Heart right ventricle (tissue), 16 donors: ENCODE data around the gene OR2F2. TPM values are rescaled to one million over a fixed set of nuclear protein-coding genes. Genes with fewer than 3 reads are reported as not detected.

ENCODE experiments used
- ATAC-seq, 8 donors: fragments of 200-7000 bp; cut with Tn5 transposase; one replicate each; pipeline ENCODE4 v1.9.1; 2020; ENCODE audit warnings: mild to moderate bottlenecking in 8 of 8, moderate library complexity in 8 of 8, moderate number of reproducible peaks in 1 of 8
- DNase-seq, 2 donors: peaks; one replicate each; pipeline ENCODE4 v3.0.0-alpha.2; 2020
- H3K27ac ChIP-seq, 10 donors: fragments of 200-600 bp; sonication (generic) in 2 of 10; one replicate each; pipeline versions ENCODE4 v1.5.0 to v1.8.0; 2020 to 2022; ENCODE audit warnings: mild to moderate bottlenecking in 3 of 10
- H3K27me3 ChIP-seq, 7 donors: fragments of 200-600 bp; one replicate each; pipeline ENCODE4 v1.8.0; 2021 to 2022; ENCODE audit warnings: mild to moderate bottlenecking in 2 of 7
- H3K36me3 ChIP-seq, 9 donors: fragments of 200-600 bp; sonication (generic) in 1 of 9; one replicate each; pipeline versions ENCODE4 v1.5.0 to v1.8.0; 2020 to 2022; ENCODE audit warnings: mild to moderate bottlenecking in 2 of 9
- H3K4me1 ChIP-seq, 9 donors: fragments of 200-600 bp; sonication (generic) in 1 of 9; one replicate each; pipeline versions ENCODE4 v1.5.0 to v1.8.0; 2020 to 2022; ENCODE audit warnings: mild to moderate bottlenecking in 4 of 9
- H3K4me3 ChIP-seq, 10 donors: fragments of 200-600 bp; sonication (generic) in 2 of 10; one replicate each; pipeline versions ENCODE4 v1.5.0 to v1.8.0; 2020 to 2022; ENCODE audit warnings: mild to moderate bottlenecking in 7 of 10, moderate library complexity in 2 of 10
- H3K9me3 ChIP-seq, 11 donors: fragments of 200-600 bp in 10 of 11; sonication (generic) in 2 of 11; one replicate each; pipeline versions ENCODE4 v1.5.0 to v1.8.0; 2013 to 2022; ENCODE audit warnings: mild to moderate bottlenecking in 2 of 11, control low read depth in 1 of 11, moderate library complexity in 1 of 11
- WGBS, 2 donors: extraction: QIAGEN DNeasy Blood & Tissue Kit; methylation state at CpG; one replicate each; pipeline ENCODE4 v1.1.7; 2013; ENCODE audit warnings: inconsistent platforms in 1 of 2; 5-methylcytosine and 5-hydroxymethylcytosine counted together
- intact Hi-C, 10 donors: fragments of 100-400 bp; cut with DNase I; formaldehyde crosslinking; loops; one replicate each; pipeline versions ENCODE4 v1.11.1 to v1.14.2; 2022
- polyA plus RNA-seq, 2 donors: library from polyadenylated mRNA; stranded (reverse); fragments of 200-250 nt; gene quantifications; one replicate each; pipeline ENCODE4 v1.2.3, GENCODE V29; 2013
- total RNA-seq, 10 donors: library from RNA; stranded (reverse); fragmentation: NEBNext Ultra II Directional in 3 of 10; extraction: Animal tissue kit (Norgen Biotek cat#: 25700) in 3 of 10; gene quantifications; one replicate each; pipeline versions ENCODE4 v1.2.1 to v1.2.4, GENCODE V29; 2021 to 2023
- TF ChIP-seq, protein P1 (sequence below), 9 donors: fragments of 200-600 bp; sonication (generic) in 2 of 9; IDR thresholded peaks; one replicate each; pipeline versions ENCODE4 v1.5.0 to v1.8.0; 2021 to 2022; ENCODE audit warnings: antibody characterized with exemption in 9 of 9, mild to moderate bottlenecking in 5 of 9, moderate library complexity in 1 of 9
- donor health status: Arrhythmogenic right ventricular cardiomyopathy.
- donor health status: ischemic (EF 13 %, LVEDD 7.1; RV severe dilation, severe dysfunction).
- donor health status: healthy with polysubstance abuse.
- donor health status: DM: no; HTN: yes; CAD: no.
- donor health status: DM: no; HTN: no; CAD: no.
- donor health status: ischemic (EF 25% LVEDD 6.9; RV normal size, moderate dysfunction).
- donor health status: ischemic (EF 25% LVEDD 5.7; RV mildly dilated, moderate dysfunction).
- donor health status: healthy.
- donor health status: DM: yes; HTN: yes; CAD: no.
- donor health status: Ischemic cardiomyopathy.
- donor health status: ischemic (EF 35%, LVEDD 5.7; RV mildly dilated, moderate dysfunction).
- donor health status: nonischemic (EF 11% LVEDD 7.7; RV severe dilation, severe dysfunction).
- donor health status: DM: yes; HTN: yes; CAD: no.
- donor health status: PGD.
- donor health status: ischemic (EF 29% LVEDD 5.4; RV normal size, mild dysfunction).
- donor health status: nonischemic (EF 23%, LVEDD 6.1; RV moderate dilation, normal function).

OR2F2 gene
- total and polyA plus RNA-seq, 12 donors: not detected

DNA sequence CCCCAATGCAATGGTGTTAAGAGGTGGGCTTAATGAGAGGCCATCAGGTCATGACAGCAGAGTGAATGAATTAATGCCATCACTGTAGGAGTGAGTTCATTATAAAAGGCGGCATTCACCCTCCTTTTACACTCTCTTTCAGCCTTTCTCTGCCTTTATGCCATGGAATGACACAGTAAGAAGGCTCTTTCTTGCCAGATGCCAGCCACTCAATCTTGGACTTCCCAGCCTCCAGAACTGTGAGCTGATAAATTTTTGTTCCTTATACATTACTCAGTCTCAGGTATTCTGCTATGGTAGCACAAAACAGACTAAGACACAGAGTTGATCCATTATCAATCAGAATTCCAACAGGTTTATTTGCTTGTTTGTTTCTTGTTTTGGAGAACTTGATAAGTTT lies 36.2 kb upstream of the OR2F2 start:
- Histone ChIP-seq H3K4me1 (peaks cover 0 to 32% (median 25%) of the 10 kb centered on the region in 9 donors), H3K9me3 (peaks cover 0 to 8% (median 0%) of the 10 kb centered on the region in 11 donors), H3K27me3 (no peaks in the 10 kb centered on the region), H3K36me3 (no peaks in the 10 kb centered on the region), H3K27ac (no peak overlapping the region), H3K4me3 (no peak overlapping the region)
- ATAC-seq: no peak
- DNase-seq: no peak
- 98 to 100% methylated on average over 1 of the region's 1 CpG for WGBS, 2 donors
- TF ChIP-seq, protein P1, sequence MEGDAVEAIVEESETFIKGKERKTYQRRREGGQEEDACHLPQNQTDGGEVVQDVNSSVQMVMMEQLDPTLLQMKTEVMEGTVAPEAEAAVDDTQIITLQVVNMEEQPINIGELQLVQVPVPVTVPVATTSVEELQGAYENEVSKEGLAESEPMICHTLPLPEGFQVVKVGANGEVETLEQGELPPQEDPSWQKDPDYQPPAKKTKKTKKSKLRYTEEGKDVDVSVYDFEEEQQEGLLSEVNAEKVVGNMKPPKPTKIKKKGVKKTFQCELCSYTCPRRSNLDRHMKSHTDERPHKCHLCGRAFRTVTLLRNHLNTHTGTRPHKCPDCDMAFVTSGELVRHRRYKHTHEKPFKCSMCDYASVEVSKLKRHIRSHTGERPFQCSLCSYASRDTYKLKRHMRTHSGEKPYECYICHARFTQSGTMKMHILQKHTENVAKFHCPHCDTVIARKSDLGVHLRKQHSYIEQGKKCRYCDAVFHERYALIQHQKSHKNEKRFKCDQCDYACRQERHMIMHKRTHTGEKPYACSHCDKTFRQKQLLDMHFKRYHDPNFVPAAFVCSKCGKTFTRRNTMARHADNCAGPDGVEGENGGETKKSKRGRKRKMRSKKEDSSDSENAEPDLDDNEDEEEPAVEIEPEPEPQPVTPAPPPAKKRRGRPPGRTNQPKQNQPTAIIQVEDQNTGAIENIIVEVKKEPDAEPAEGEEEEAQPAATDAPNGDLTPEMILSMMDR (IDR thresholded peaks at IDR 0.05): no peak
- intact Hi-C loops: no loop called here

GRCh38 chr7:143900230-143900766 lies 34.7 kb upstream of the OR2F2 start:
- intact Hi-C loops: loop anchor here in 4 of 10 donors (5.0 to 10.0 kb wide), 5 partner anchors 95 to 495 kb away; no protein-coding TSS in a partner anchor
- Histone ChIP-seq H3K27ac (peak overlapping the region in 5 of 10 donors; percentile 8 to 97 (median 93)), H3K9me3 (peaks cover 0 to 8% (median 0%) of the 10 kb centered on the region in 11 donors), H3K27me3 (no peaks in the 10 kb centered on the region), H3K36me3 (no peaks in the 10 kb centered on the region), H3K4me3 (peak overlapping the region in 6 of 10 donors; percentile 73 to 96 (median 82)), H3K4me1 (peaks cover 0 to 38% (median 27%) of the 10 kb centered on the region in 9 donors)
- TF ChIP-seq, protein P1 (IDR thresholded peaks at IDR 0.05): no peak
- ATAC-seq: no peak
- DNase-seq: no peak
- WGBS, 2 donors: 65 to 68% methylated on average over 5 of the region's 5 CpGs

DNA sequence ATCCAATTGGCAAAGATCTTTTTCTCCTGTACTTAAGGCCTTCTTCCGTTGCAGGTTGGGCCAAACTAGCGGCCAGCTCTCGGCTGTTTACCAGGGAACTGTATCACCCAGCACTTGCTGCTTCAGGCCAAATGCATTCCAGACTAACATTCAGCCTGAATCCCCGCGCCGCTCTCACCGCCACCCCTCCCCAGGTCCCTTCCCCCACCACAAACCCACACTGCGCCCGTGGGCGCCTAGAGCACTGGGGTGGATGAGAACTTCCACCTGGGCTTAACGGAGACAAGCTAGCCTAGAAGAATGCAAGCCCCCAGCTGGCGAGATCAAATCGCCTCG lies 33.7 kb upstream of the OR2F2 start:
- 0 to 1% methylated on average over 14 of the region's 14 CpGs for WGBS, 2 donors
- Histone ChIP-seq H3K27me3 (no peaks in the 10 kb centered on the region), H3K36me3 (no peaks in the 10 kb centered on the region), H3K27ac (peak overlapping the region; percentile 87 to 98 (median 95)), H3K4me3 (peak overlapping the region; percentile 59 to 96 (median 75)), H3K4me1 (peaks cover 0 to 46% (median 30%) of the 10 kb centered on the region in 9 donors), H3K9me3 (peaks cover 0 to 8% (median 0%) of the 10 kb centered on the region in 11 donors)
- intact Hi-C loops: loop anchor here in 4 of 10 donors (5.0 to 10.0 kb wide), 5 partner anchors 94 to 494 kb away; no protein-coding TSS in a partner anchor
- peak; percentile 39 to 53 for DNase-seq
- ATAC-seq: peak; percentile 21 to 60 (median 54)
- TF ChIP-seq, protein P1 (IDR thresholded peaks at IDR 0.05): no peak

DNA sequence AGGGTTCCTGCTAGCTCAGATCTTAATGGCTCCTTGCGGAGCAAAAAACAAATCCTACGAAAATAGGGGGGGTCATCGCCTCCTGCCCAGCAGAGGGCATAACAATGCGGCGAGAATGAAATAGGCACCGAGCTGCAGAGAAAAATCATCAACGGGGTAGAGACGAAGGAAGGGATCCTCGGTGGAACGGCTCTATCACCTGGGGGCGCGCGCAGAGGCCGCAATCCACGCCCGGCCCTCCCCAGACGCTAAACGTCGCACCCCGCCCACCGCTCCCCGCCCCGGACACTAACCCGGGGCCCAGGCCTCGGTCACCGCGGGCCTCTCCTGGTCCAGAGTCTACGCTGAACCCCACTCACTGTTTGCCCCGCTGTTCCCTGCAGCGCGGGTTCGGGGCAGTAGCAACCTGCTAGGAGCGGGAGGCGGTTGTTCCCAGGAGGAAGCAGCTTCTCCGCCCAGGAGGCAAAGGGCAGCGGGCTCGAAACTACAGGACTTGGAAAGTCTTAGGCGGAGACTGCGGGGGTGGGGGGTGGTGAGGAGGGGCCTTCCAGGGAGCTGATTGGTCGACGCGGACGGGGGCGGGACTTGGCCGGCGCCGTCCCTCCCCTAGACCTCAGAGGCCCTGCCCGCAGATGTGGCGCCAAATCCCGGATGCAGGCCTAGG lies 33.2 kb upstream of the OR2F2 start, which contains the start of gene TCAF1:
TCAF1 (minus strand) TSS at position 509 of the 664 bp plus-strand sequence. CDS start 25,568 bp downstream, outside the sequence.
- DNase-seq (peak; percentile 96 to 98), ATAC-seq (peak; percentile 98 to 99 (median 99))
- Histone ChIP-seq H3K27ac (peak within 1 kb of the TSS; percentile 87 to 98 (median 95)), H3K9me3 (peaks cover 0 to 8% (median 0%) of the 10 kb centered on the region in 11 donors), H3K36me3 (no peaks in the 10 kb centered on the region), H3K4me1 (peaks cover 0 to 46% (median 29%) of the 10 kb centered on the region in 9 donors), H3K27me3 (no peaks in the 10 kb centered on the region), H3K4me3 (peak within 1 kb of the TSS; percentile 59 to 96 (median 75))
- WGBS, 2 donors: 0 to 1% methylated on average over 43 to 50 of the region's 50 CpGs
- TF ChIP-seq, protein P1 (IDR thresholded peaks at IDR 0.05): peak in 8 of 9 donors; percentile 7 to 50 (median 33)
- intact Hi-C loops: loop anchor here in 4 of 10 donors (5.0 to 10.0 kb wide), 5 partner anchors 93 to 493 kb away; no protein-coding TSS in a partner anchor
